Natural killer cell (primary cell): Measurements from ENCODE around the gene RAP2C. TPM values are rescaled to one million over a fixed set of nuclear protein-coding genes. Genes with fewer than 3 reads are reported as not detected.

Experiments
- ATAC-seq, 3 donors: fragments of 150-1000 bp in 2 of 3; fragments of 200-7000 bp in 1 of 3; cut with Tn5 transposase; 1 replicate in 1 of 3; 2 replicates in 2 of 3; pipeline ENCODE4 v1.10.0; 2021; ENCODE audit warnings: mild to moderate bottlenecking in 2 of 3, moderate library complexity in 2 of 3
- DNase-seq, 2 donors: peaks; one replicate each; pipeline versions ENCODE4 v3.0.0 to v3.0.0-alpha.2; 2013 to 2021; ENCODE audit warnings: mixed read lengths in 1 of 2
- H3K27ac ChIP-seq: one replicate; pipeline ENCODE4 v1.5.1; 2013; ENCODE audit warnings: mild to moderate bottlenecking, low read length
- H3K27me3 ChIP-seq: one replicate; pipeline ENCODE4 v1.6.1; 2013; ENCODE audit warnings: low read length; ENCODE audit not compliant: control insufficient read depth, insufficient read depth
- H3K36me3 ChIP-seq: one replicate; pipeline ENCODE4 v1.6.1; 2013; ENCODE audit warnings: low read length; ENCODE audit not compliant: control insufficient read depth, insufficient read depth
- H3K4me1 ChIP-seq: one replicate; pipeline ENCODE4 v1.6.1; 2013; ENCODE audit warnings: low read length; ENCODE audit not compliant: control insufficient read depth, insufficient read depth
- H3K4me3 ChIP-seq: one replicate; pipeline ENCODE4 v1.5.1; 2013; ENCODE audit warnings: low read length
- H3K9me3 ChIP-seq: one replicate; pipeline ENCODE4 v1.6.1; 2013; ENCODE audit warnings: low read length; ENCODE audit not compliant: control insufficient read depth, insufficient read depth
- H3K27ac Mint-ChIP-seq, 2 donors: one replicate each; pipeline ENCODE4 v1.8.0; 2022; ENCODE audit warnings: mild to moderate bottlenecking in 2 of 2, mixed read lengths in 2 of 2, moderate library complexity in 1 of 2
- H3K27me3 Mint-ChIP-seq, 2 donors: one replicate each; pipeline ENCODE4 v1.8.0; 2022; ENCODE audit warnings: low read depth in 2 of 2, mixed read lengths in 2 of 2
- H3K36me3 Mint-ChIP-seq: one replicate; pipeline ENCODE4 v1.8.0; 2022; ENCODE audit warnings: mixed read lengths
- H3K4me1 Mint-ChIP-seq, 2 donors: one replicate each; pipeline ENCODE4 v1.8.0; 2022; ENCODE audit warnings: mixed read lengths in 2 of 2
- H3K4me3 Mint-ChIP-seq: one replicate; pipeline ENCODE4 v1.8.0; 2022; ENCODE audit warnings: mild to moderate bottlenecking, moderate library complexity, mixed read lengths
- H3K9me3 Mint-ChIP-seq, 2 donors: one replicate each; pipeline ENCODE4 v1.8.0; 2022; ENCODE audit warnings: mixed read lengths in 2 of 2
- CTCF ChIP-seq: fragments of 200-600 bp; IDR thresholded peaks from one replicate; pipeline ENCODE4 v1.8.0; 2022; ENCODE audit warnings: antibody characterized with exemption
- WGBS: methylation state at CpG from one replicate; pipeline ENCODE4 v1.1.7; 2013; ENCODE audit warnings: missing lambda C conversion rate; ENCODE audit not compliant: insufficient coverage; 5-methylcytosine and 5-hydroxymethylcytosine counted together
- intact Hi-C: fragments of 100-400 bp; cut with micrococcal nuclease; formaldehyde crosslinking; loops from one replicate; pipeline ENCODE4 v1.14.2; 2022
- total RNA-seq, 4 donors: library from RNA; stranded (reverse); fragments of 120-200 nt in 1 of 4; gene quantifications; one replicate each; pipeline versions ENCODE4 v1.2.3 to v1.2.4, GENCODE V29; 2013 to 2022

Gene RAP2C
- total RNA-seq, 3 donors from 2014 or later (not counting 1 experiment from before 2014, with no cell fraction given), result 58.1 to 66.4 (median 60.0) TPM

- ATAC-seq, result no peak
- TF ChIP-seq CTCF, result no peak
- Histone ChIP-seq H3K9me3 (no peaks in the 10 kb centered on the region), H3K27me3 (no peaks in the 10 kb centered on the region), H3K27ac (no peak overlapping the region), H3K4me3 (no peak overlapping the region), H3K4me1 (no peaks in the 10 kb centered on the region), H3K36me3 (no peaks in the 10 kb centered on the region)
- intact Hi-C loops, result no loop called here
- no peak overlapping the region for H3K27ac Mint-ChIP-seq
- no peak for DNase-seq
- no peaks in the 10 kb centered on the region for H3K9me3 Mint-ChIP-seq
- H3K4me3 Mint-ChIP-seq, result no peak overlapping the region
- H3K27me3 Mint-ChIP-seq, result peaks cover 1 to 5% of the 10 kb centered on the region in 2 donors
- WGBS, result no CpG with 5 or more reads among the region's 3 CpGs
- H3K4me1 Mint-ChIP-seq, result no peaks in the 10 kb centered on the region
- H3K36me3 Mint-ChIP-seq, result no peaks in the 10 kb centered on the region
Measured at GRCh38 chrX:132263127-132263526, 43.9 kb upstream of the RAP2C start.

GRCh38 chrX:132258509-132258908, 39.3 kb upstream of the RAP2C start:
- peaks cover 0 to 8% of the 10 kb centered on the region in 2 donors for H3K27me3 Mint-ChIP-seq
- H3K36me3 Mint-ChIP-seq, result no peaks in the 10 kb centered on the region
- Histone ChIP-seq H3K9me3 (no peaks in the 10 kb centered on the region), H3K36me3 (no peaks in the 10 kb centered on the region), H3K27ac (no peak overlapping the region), H3K4me3 (no peak overlapping the region), H3K4me1 (no peaks in the 10 kb centered on the region), H3K27me3 (no peaks in the 10 kb centered on the region)
- no peak for TF ChIP-seq CTCF
- H3K9me3 Mint-ChIP-seq, result no peaks in the 10 kb centered on the region
- ATAC-seq (no peak), DNase-seq (no peak)
- no peak overlapping the region for H3K4me3 Mint-ChIP-seq
- intact Hi-C loops, result no loop called here
- H3K4me1 Mint-ChIP-seq, result no peaks in the 10 kb centered on the region
- no peak overlapping the region for H3K27ac Mint-ChIP-seq
- no CpG with 5 or more reads among the region's 1 CpG for WGBS

- Mint-ChIP-seq H3K36me3 (no peaks in the 10 kb centered on the region), H3K4me1 (no peaks in the 10 kb centered on the region), H3K9me3 (no peaks in the 10 kb centered on the region), H3K27me3 (peaks cover 0 to 8% of the 10 kb centered on the region in 2 donors), H3K27ac (no peak overlapping the region), H3K4me3 (no peak overlapping the region)
- no peak overlapping the region for H3K4me3 ChIP-seq
- no peaks in the 10 kb centered on the region for H3K36me3 ChIP-seq
- WGBS, result 100% methylated on average over 2 of the region's 2 CpGs
- TF ChIP-seq CTCF, result no peak
- H3K27me3 ChIP-seq, result no peaks in the 10 kb centered on the region
- intact Hi-C loops, result no loop called here
- no peak for ATAC-seq
- no peak overlapping the region for H3K27ac ChIP-seq
- DNase-seq, result no peak
- no peaks in the 10 kb centered on the region for H3K4me1 ChIP-seq
- H3K9me3 ChIP-seq, result no peaks in the 10 kb centered on the region
Measured at GRCh38 chrX:132257116-132257515, 37.9 kb upstream of the RAP2C start.

GRCh38 chrX:132236121-132236520, 16.9 kb upstream of the RAP2C start:
- no peaks in the 10 kb centered on the region for H3K27me3 ChIP-seq
- intact Hi-C loops, result no loop called here
- no peaks in the 10 kb centered on the region for H3K36me3 ChIP-seq
- ATAC-seq, result no peak
- no peaks in the 10 kb centered on the region for H3K9me3 ChIP-seq
- H3K9me3 Mint-ChIP-seq, result no peaks in the 10 kb centered on the region
- peaks cover 0 to 5% of the 10 kb centered on the region in 2 donors for H3K27me3 Mint-ChIP-seq
- no peak overlapping the region for H3K27ac ChIP-seq
- no peaks in the 10 kb centered on the region for H3K4me1 ChIP-seq
- H3K27ac Mint-ChIP-seq, result no peak overlapping the region
- peaks cover 0 to 12% of the 10 kb centered on the region in 2 donors for H3K4me1 Mint-ChIP-seq
- DNase-seq, result no peak
- TF ChIP-seq CTCF, result no peak
- H3K36me3 Mint-ChIP-seq, result no peaks in the 10 kb centered on the region
- no peak overlapping the region for H3K4me3 ChIP-seq
- no peak overlapping the region for H3K4me3 Mint-ChIP-seq
- WGBS, result 90% methylated on average over 4 of the region's 5 CpGs
